H9 (cell line): ENCODE measurements around the gene TMEM250. TPM values are rescaled to one million over a fixed set of nuclear protein-coding genes. Genes with fewer than 3 reads are reported as not detected.

Experiments
- DNase-seq: peaks from one replicate; pipeline ENCODE4 v3.0.0-alpha.2; 2017
- H2AFZ ChIP-seq: one replicate; pipeline ENCODE4 v1.6.1; 2013; ENCODE audit warnings: mild to moderate bottlenecking, low read length, control low read depth, moderate library complexity
- H2AK5ac ChIP-seq: 2 replicates; pipeline ENCODE4 v1.6.1; 2013; ENCODE audit warnings: low read length, control low read depth, mixed read lengths; ENCODE audit not compliant: insufficient read length
- H2BK120ac ChIP-seq: one replicate; pipeline ENCODE4 v1.6.1; 2013; ENCODE audit warnings: low read depth, mild to moderate bottlenecking, low read length, control low read depth, inconsistent platforms; ENCODE audit not compliant: poor library complexity, severe bottlenecking
- H2BK12ac ChIP-seq: 2 replicates; pipeline ENCODE4 v1.6.1; 2013; ENCODE audit warnings: low read length, control low read depth, mixed read lengths, low read depth; ENCODE audit not compliant: insufficient read length
- H2BK15ac ChIP-seq: 2 replicates; pipeline ENCODE4 v1.6.1; 2013; ENCODE audit warnings: low read depth, low read length, control low read depth
- H2BK20ac ChIP-seq: one replicate; pipeline ENCODE4 v1.6.1; 2013; ENCODE audit warnings: low read depth, mild to moderate bottlenecking, low read length, control low read depth, inconsistent platforms; ENCODE audit not compliant: poor library complexity, severe bottlenecking
- H2BK5ac ChIP-seq: 2 replicates; pipeline ENCODE4 v1.6.1; 2013; ENCODE audit warnings: low read length, control low read depth, mixed read lengths; ENCODE audit not compliant: insufficient read length
- H3K14ac ChIP-seq: 2 replicates; pipeline ENCODE4 v1.6.1; 2013; ENCODE audit warnings: low read length, control low read depth; ENCODE audit not compliant: insufficient read depth
- H3K18ac ChIP-seq: 2 replicates; pipeline ENCODE4 v1.6.1; 2013; ENCODE audit warnings: low read depth, mild to moderate bottlenecking, mixed read lengths, low read length, control low read depth; ENCODE audit not compliant: insufficient read length
- H3K23ac ChIP-seq: 2 replicates; pipeline ENCODE4 v1.6.1; 2013; ENCODE audit warnings: low read length, control low read depth, mixed read lengths, low read depth; ENCODE audit not compliant: insufficient read length
- H3K23me2 ChIP-seq: 2 replicates; pipeline ENCODE4 v1.6.1; 2013; ENCODE audit warnings: low read depth, mild to moderate bottlenecking, mixed read lengths, low read length, control low read depth; ENCODE audit not compliant: insufficient read length, poor library complexity, severe bottlenecking
- H3K27ac ChIP-seq: 2 replicates; pipeline ENCODE4 v1.5.1; 2013; ENCODE audit warnings: low read length, control low read depth, mixed read lengths, low read depth; ENCODE audit not compliant: insufficient read length
- H3K27me3 ChIP-seq: 2 replicates; pipeline ENCODE4 v1.6.1; 2013; ENCODE audit warnings: low read length, control low read depth, inconsistent platforms; ENCODE audit not compliant: insufficient read depth
- H3K4ac ChIP-seq: 2 replicates; pipeline ENCODE4 v1.6.1; 2013; ENCODE audit warnings: low read depth, mild to moderate bottlenecking, control low read depth, inconsistent platforms, low read length, moderate library complexity
- H3K4me1 ChIP-seq: 2 replicates; pipeline ENCODE4 v1.6.1; 2013; ENCODE audit warnings: low read length, control low read depth, inconsistent platforms; ENCODE audit not compliant: insufficient read depth
- H3K4me2 ChIP-seq: 2 replicates; pipeline ENCODE4 v1.6.1; 2013; ENCODE audit warnings: low read length, control low read depth, mixed read lengths; ENCODE audit not compliant: insufficient read length, insufficient read depth
- H3K56ac ChIP-seq: 2 replicates; pipeline ENCODE4 v1.6.1; 2013; ENCODE audit warnings: low read depth, mild to moderate bottlenecking, mixed read lengths, low read length, control low read depth; ENCODE audit not compliant: insufficient read length
- H3K79me1 ChIP-seq: 2 replicates; pipeline ENCODE4 v1.6.1; 2013; ENCODE audit warnings: low read depth, mild to moderate bottlenecking, moderate library complexity, low read length, control low read depth, inconsistent platforms; ENCODE audit not compliant: insufficient read depth, poor library complexity, severe bottlenecking
- H3K79me2 ChIP-seq: 2 replicates; pipeline ENCODE4 v1.6.1; 2013; ENCODE audit warnings: low read length, control low read depth, inconsistent platforms; ENCODE audit not compliant: insufficient read depth
- H3K9ac ChIP-seq: 2 replicates; pipeline ENCODE4 v1.6.1; 2013; ENCODE audit warnings: low read length, control low read depth, mixed read lengths; ENCODE audit not compliant: insufficient read length; ENCODE audit errors: extremely low read depth
- H3K9me3 ChIP-seq: one replicate; pipeline ENCODE4 v1.6.1; 2013; ENCODE audit warnings: low read depth, low read length, inconsistent platforms; ENCODE audit not compliant: control insufficient read depth
- H3T11ph ChIP-seq: one replicate; pipeline ENCODE4 v1.6.1; 2013; ENCODE audit warnings: mild to moderate bottlenecking, low read length, control low read depth, inconsistent platforms
- H4K20me1 ChIP-seq: one replicate; pipeline ENCODE4 v1.6.1; 2013; ENCODE audit not compliant: control insufficient read depth, insufficient read length, insufficient read depth
- H4K5ac ChIP-seq: 2 replicates; pipeline ENCODE4 v1.6.1; 2013; ENCODE audit warnings: low read depth, mild to moderate bottlenecking, mixed read lengths, low read length, control low read depth; ENCODE audit not compliant: insufficient read length
- H4K8ac ChIP-seq: replicated peaks from 2 replicates; pipeline ENCODE4 v1.6.1; 2013; ENCODE audit warnings: low read length, control low read depth, mixed read lengths, low read depth; ENCODE audit not compliant: insufficient read length
- H4K91ac ChIP-seq: 2 replicates; pipeline ENCODE4 v1.6.1; 2013; ENCODE audit warnings: low read depth, mild to moderate bottlenecking, moderate library complexity, mixed read lengths, low read length, control low read depth; ENCODE audit not compliant: insufficient read length
- H3K27ac Mint-ChIP-seq, 3 experiments: 2 replicates in 2 of 3; 3 replicates in 1 of 3; pipeline ENCODE4 v1.8.0; 2020 to 2021; ENCODE audit warnings: mixed read lengths in 3 of 3, mild to moderate bottlenecking in 1 of 3, moderate library complexity in 1 of 3
- H3K27me3 Mint-ChIP-seq: 2 replicates; pipeline ENCODE4 v1.8.0; 2021; ENCODE audit warnings: low read depth, mild to moderate bottlenecking, moderate library complexity, mixed read lengths
- H3K36me3 Mint-ChIP-seq, 3 experiments: 2 replicates in 2 of 3; 3 replicates in 1 of 3; pipeline ENCODE4 v1.8.0; 2020 to 2021; ENCODE audit warnings: low read depth in 3 of 3, mixed read lengths in 3 of 3; ENCODE audit not compliant: insufficient read depth in 1 of 3
- H3K4me1 Mint-ChIP-seq, 2 experiments: 2 replicates each; pipeline ENCODE4 v1.8.0; 2020; ENCODE audit warnings: mixed read lengths in 2 of 2
- H3K4me3 Mint-ChIP-seq, 2 experiments: 2 replicates in 1 of 2; 3 replicates in 1 of 2; pipeline ENCODE4 v1.8.0; 2020 to 2021; ENCODE audit warnings: mild to moderate bottlenecking in 2 of 2, mixed read lengths in 2 of 2, moderate library complexity in 1 of 2
- H3K9me3 Mint-ChIP-seq, 2 experiments: 2 replicates in 1 of 2; 3 replicates in 1 of 2; pipeline ENCODE4 v1.8.0; 2020; ENCODE audit warnings: mild to moderate bottlenecking in 2 of 2, mixed read lengths in 2 of 2, moderate library complexity in 1 of 2
- WGBS: extraction: QIAGEN DNeasy Blood & Tissue Kit; methylation state at CpG from one replicate; pipeline ENCODE4 v1.1.7; 2013; ENCODE audit warnings: missing lambda C conversion rate, low lambda C conversion rate, mixed read lengths; ENCODE audit not compliant: insufficient read length; ENCODE audit errors: extremely low coverage; 5-methylcytosine and 5-hydroxymethylcytosine counted together
- total RNA-seq: library from RNA; stranded (reverse); gene quantifications from 2 replicates; pipeline ENCODE4 v1.2.1, GENCODE V29; 2021
- TF ChIP-seq, protein P1 (sequence below): fragments of 200-600 bp; sonication (generic); conservative IDR thresholded peaks from 3 replicates; pipeline ENCODE4 v1.8.0; 2021; ENCODE audit warnings: antibody characterized with exemption, mild to moderate bottlenecking

The TMEM250 gene
- total RNA-seq, 1 experiment from 2014 or later, result 48.1 TPM

DNA sequence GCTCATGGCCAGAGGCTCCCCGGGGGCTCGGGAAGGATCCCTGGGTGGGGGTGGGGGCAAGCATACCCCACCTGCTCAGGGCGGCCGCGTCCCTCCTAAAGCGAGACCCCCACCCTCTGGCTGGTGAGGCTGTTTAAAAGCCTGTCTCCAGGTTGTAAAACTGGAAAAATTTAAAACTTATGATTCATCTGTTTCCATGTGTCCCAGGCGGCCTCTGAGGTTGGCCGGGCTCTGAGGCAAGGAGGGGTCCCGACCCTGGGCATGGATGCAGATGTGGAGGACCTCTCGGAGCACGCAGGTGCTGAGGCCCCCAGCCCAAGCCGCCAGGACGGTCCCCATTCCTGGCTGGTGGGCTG is 24.2 kb upstream of the TMEM250 start:
- Histone ChIP-seq H3K9me3 (no peaks in the 10 kb centered on the region), H2BK5ac (no peak overlapping the region), H2BK20ac (no peak overlapping the region), H3K79me1 (no peaks in the 10 kb centered on the region), H2BK120ac (no peak overlapping the region), H3K23me2 (no peaks in the 10 kb centered on the region), H3K4ac (no peak overlapping the region), H2BK15ac (no peak overlapping the region), H2BK12ac (no peak overlapping the region), H3K56ac (no peak overlapping the region), H3K79me2 (no peaks in the 10 kb centered on the region), H3K9ac (no peak overlapping the region), H3K4me2 (no peak overlapping the region), H3T11ph (no peak overlapping the region), H4K20me1 (no peaks in the 10 kb centered on the region), H3K18ac (no peak overlapping the region), H4K8ac (no peak overlapping the region), H3K27ac (no peak overlapping the region), H3K4me1 (no peaks in the 10 kb centered on the region; the same call in 1 of the 2 replicates), H3K23ac (no peak overlapping the region), H4K91ac (no peak overlapping the region), H4K5ac (no peak overlapping the region), H3K27me3 (no peaks in the 10 kb centered on the region), H2AK5ac (no peak overlapping the region), H2AFZ (no peak overlapping the region), H3K14ac (no peak overlapping the region)
- no CpG with 5 or more reads among the region's 13 CpGs for WGBS
- no peaks in the 10 kb centered on the region for H3K9me3 Mint-ChIP-seq
- no peaks in the 10 kb centered on the region for H3K36me3 Mint-ChIP-seq
- DNase-seq, result no peak
- H3K27me3 Mint-ChIP-seq, result peaks cover 1% of the 10 kb centered on the region; the same call in 1 of the 2 replicates
- peaks cover 10 to 31% of the 10 kb centered on the region in 2 experiments for H3K4me1 Mint-ChIP-seq
- TF ChIP-seq, protein P1, sequence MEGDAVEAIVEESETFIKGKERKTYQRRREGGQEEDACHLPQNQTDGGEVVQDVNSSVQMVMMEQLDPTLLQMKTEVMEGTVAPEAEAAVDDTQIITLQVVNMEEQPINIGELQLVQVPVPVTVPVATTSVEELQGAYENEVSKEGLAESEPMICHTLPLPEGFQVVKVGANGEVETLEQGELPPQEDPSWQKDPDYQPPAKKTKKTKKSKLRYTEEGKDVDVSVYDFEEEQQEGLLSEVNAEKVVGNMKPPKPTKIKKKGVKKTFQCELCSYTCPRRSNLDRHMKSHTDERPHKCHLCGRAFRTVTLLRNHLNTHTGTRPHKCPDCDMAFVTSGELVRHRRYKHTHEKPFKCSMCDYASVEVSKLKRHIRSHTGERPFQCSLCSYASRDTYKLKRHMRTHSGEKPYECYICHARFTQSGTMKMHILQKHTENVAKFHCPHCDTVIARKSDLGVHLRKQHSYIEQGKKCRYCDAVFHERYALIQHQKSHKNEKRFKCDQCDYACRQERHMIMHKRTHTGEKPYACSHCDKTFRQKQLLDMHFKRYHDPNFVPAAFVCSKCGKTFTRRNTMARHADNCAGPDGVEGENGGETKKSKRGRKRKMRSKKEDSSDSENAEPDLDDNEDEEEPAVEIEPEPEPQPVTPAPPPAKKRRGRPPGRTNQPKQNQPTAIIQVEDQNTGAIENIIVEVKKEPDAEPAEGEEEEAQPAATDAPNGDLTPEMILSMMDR, result no peak
- no peak overlapping the region for H3K4me3 Mint-ChIP-seq
- no peak overlapping the region for H3K27ac Mint-ChIP-seq
